Measurements from ENCODE around the gene RPAP2.
"Not testable (repeated sequence)": the region's sequence is repeated elsewhere in the genome, so short reads cannot be mapped to it uniquely, and the experiment has no call there.

RPAP2 gene

GRCh38 chr1:92365378-92366039, 66.7 kb downstream of the RPAP2 start:
- no peak overlapping the region for H3K4me3 ChIP-seq (ENCODE audit: low read depth, low read length)
- no peak for DNase-seq (ENCODE audit: low read depth, low spot score)
- ChIA-PET CTCF (no interaction called here), POLR2A (no interaction called here)
- TF ChIP-seq CTCF (IDR thresholded peaks at IDR 0.05; ENCODE audit: insufficient read depth, low read length, missing control alignments): no peak

GRCh38 chr1:92366040-92366395, 67.2 kb downstream of the RPAP2 start:
- ChIA-PET POLR2A (no interaction called here), CTCF (no interaction called here)
- H3K4me3 ChIP-seq (ENCODE audit: low read depth, low read length): no peak overlapping the region
- TF ChIP-seq CTCF (IDR thresholded peaks at IDR 0.05; ENCODE audit: insufficient read depth, low read length, missing control alignments): no peak
- DNase-seq (ENCODE audit: low read depth, low spot score): no peak

- ChIA-PET CTCF (no interaction called here), POLR2A (no interaction called here)
- no peak for DNase-seq (ENCODE audit: low read depth, low spot score)
- no peak for TF ChIP-seq CTCF (IDR thresholded peaks at IDR 0.05; ENCODE audit: insufficient read depth, low read length, missing control alignments)
- no peak overlapping the region for H3K4me3 ChIP-seq (ENCODE audit: low read depth, low read length)
These were observed 68.6 kb downstream of the RPAP2 start for GRCh38 chr1:92367496-92367895.

GRCh38 chr1:92372164-92372563, 73.3 kb downstream of the RPAP2 start:
- no peak for TF ChIP-seq CTCF (IDR thresholded peaks at IDR 0.05; ENCODE audit: insufficient read depth, low read length, missing control alignments)
- no peak for DNase-seq (ENCODE audit: low read depth, low spot score)
- no peak overlapping the region for H3K4me3 ChIP-seq (ENCODE audit: low read depth, low read length)
- ChIA-PET CTCF (no interaction called here), POLR2A (no interaction called here)

GRCh38 chr1:92374223-92374622, 75.4 kb downstream of the RPAP2 start:
- TF ChIP-seq CTCF (IDR thresholded peaks at IDR 0.05; ENCODE audit: insufficient read depth, low read length, missing control alignments): no peak
- H3K4me3 ChIP-seq (ENCODE audit: low read depth, low read length): no peak overlapping the region
- DNase-seq (ENCODE audit: low read depth, low spot score): no peak
- POLR2A ChIA-PET: no interaction called here
- CTCF ChIA-PET: no interaction called here

GRCh38 chr1:92376345-92376744, 77.5 kb downstream of the RPAP2 start:
- ChIA-PET POLR2A (no interaction called here), CTCF (no interaction called here)
- no peak for TF ChIP-seq CTCF (IDR thresholded peaks at IDR 0.05; ENCODE audit: insufficient read depth, low read length, missing control alignments)
- no peak overlapping the region for H3K4me3 ChIP-seq (ENCODE audit: low read depth, low read length)
- DNase-seq (ENCODE audit: low read depth, low spot score): no peak

- H3K4me3 ChIP-seq (ENCODE audit: low read depth, low read length); DNase-seq (ENCODE audit: low read depth, low spot score); POLR2A ChIA-PET: not testable (repeated sequence)
- CTCF ChIA-PET: interaction anchor here (1.2 kb wide), 1 partner anchor 9 kb away, joined by 3 read pairs; no protein-coding TSS in a partner anchor
These were observed 79.1 kb downstream of the RPAP2 start for GRCh38 chr1:92377991-92378390.
